DND-41 (cell line): ENCODE measurements around the gene NRF1.

Source experiments
- CTCF ChIP-seq: IDR thresholded peaks from 2 replicates; pipeline ENCODE4 v1.5.1; 2012; ENCODE audit warnings: borderline replicate concordance, low read length, moderate library complexity, mild to moderate bottlenecking; ENCODE audit not compliant: poor library complexity, severe bottlenecking; ENCODE audit errors: extremely low read depth
- EZH2 ChIP-seq: IDR thresholded peaks from 3 replicates; pipeline ENCODE4 v1.6.1; 2012; ENCODE audit warnings: borderline replicate concordance, low read depth, mild to moderate bottlenecking, moderate library complexity, low read length, inconsistent platforms; ENCODE audit not compliant: severe bottlenecking

GRCh38 chr7:129606803-129607202 is 4.7 kb upstream of the NRF1 start:
- TF ChIP-seq CTCF (no peak), EZH2 (no peak)
